SK-N-SH treated with all-trans-retinoic acid at 6 μM for 48 hours (cell line): ENCODE results near the gene UTS2R.

Source experiments
- ARNTL ChIP-seq: fragments of 450-650 bp; formaldehyde crosslinking; IDR thresholded peaks from 2 replicates; pipeline ENCODE4 v1.5.0; 2020; ENCODE audit warnings: low read depth, mild to moderate bottlenecking, moderate library complexity, borderline replicate concordance
- CSDC2 ChIP-seq: fragments of 250-450 bp; sonication (Bioruptor Pico); IDR thresholded peaks from 2 replicates; pipeline ENCODE4 v1.5.0; 2020; ENCODE audit warnings: mild to moderate bottlenecking, moderate library complexity
- ESRRG ChIP-seq: fragments of 250-450 bp; sonication (Bioruptor Pico); IDR thresholded peaks from 2 replicates; pipeline ENCODE4 v1.6.1; 2021; ENCODE audit warnings: mild to moderate bottlenecking
- GLIS3 ChIP-seq: fragments of 250-450 bp; sonication (Bioruptor Pico); IDR thresholded peaks from 2 replicates; pipeline ENCODE4 v1.5.0; 2020; ENCODE audit warnings: mild to moderate bottlenecking, moderate library complexity
- RARB ChIP-seq: fragments of 250-450 bp; sonication (Bioruptor Pico); IDR thresholded peaks from 2 replicates; pipeline ENCODE4 v1.8.0; 2021; ENCODE audit warnings: mild to moderate bottlenecking, moderate library complexity
- TOX ChIP-seq: fragments of 250-450 bp; sonication (Bioruptor Pico); IDR thresholded peaks from 2 replicates; pipeline ENCODE4 v1.8.0; 2021; ENCODE audit warnings: mild to moderate bottlenecking, moderate library complexity, borderline replicate concordance
- ZC3H10 ChIP-seq: fragments of 250-450 bp; sonication (Bioruptor Pico); IDR thresholded peaks from 2 replicates; pipeline ENCODE4 v1.5.1; 2021; ENCODE audit warnings: mild to moderate bottlenecking, moderate library complexity
- ZFP3 ChIP-seq: fragments of 250-450 bp; sonication (Bioruptor Pico); IDR thresholded peaks from 2 replicates; pipeline ENCODE4 v1.5.0; 2020; ENCODE audit warnings: mild to moderate bottlenecking, moderate library complexity
- ZNF565 ChIP-seq: fragments of 450-650 bp; formaldehyde crosslinking; conservative IDR thresholded peaks from 2 replicates; pipeline ENCODE4 v1.5.0; 2020; ENCODE audit warnings: low read depth, mild to moderate bottlenecking, moderate library complexity
- TF ChIP-seq, protein P1 (sequence below): fragments of 250-450 bp; sonication (Bioruptor Pico); IDR thresholded peaks from 2 replicates; pipeline ENCODE4 v1.5.1; 2020; ENCODE audit warnings: low read depth, mild to moderate bottlenecking, moderate library complexity
- TF ChIP-seq, protein P2 (sequence below): fragments of 250-450 bp; sonication (Bioruptor Pico); IDR thresholded peaks from 2 replicates; pipeline ENCODE4 v1.5.0; 2020; ENCODE audit warnings: mild to moderate bottlenecking, moderate library complexity
- TF ChIP-seq, protein P3 (sequence below): fragments of 250-450 bp; sonication (Bioruptor Pico); IDR thresholded peaks from 2 replicates; pipeline ENCODE4 v1.8.0; 2020; ENCODE audit warnings: mild to moderate bottlenecking, moderate library complexity, borderline replicate concordance
- TF ChIP-seq, protein P4 (sequence below): fragments of 250-450 bp; sonication (Bioruptor Pico); IDR thresholded peaks from 2 replicates; pipeline ENCODE4 v1.5.1; 2021; ENCODE audit warnings: mild to moderate bottlenecking, moderate library complexity
- TF ChIP-seq, protein P5 (sequence below): fragments of 250-450 bp; sonication (Bioruptor Pico); IDR thresholded peaks from 2 replicates; pipeline ENCODE4 v1.8.0; 2021; ENCODE audit warnings: low read depth, mild to moderate bottlenecking, moderate library complexity, borderline replicate concordance

DNA sequence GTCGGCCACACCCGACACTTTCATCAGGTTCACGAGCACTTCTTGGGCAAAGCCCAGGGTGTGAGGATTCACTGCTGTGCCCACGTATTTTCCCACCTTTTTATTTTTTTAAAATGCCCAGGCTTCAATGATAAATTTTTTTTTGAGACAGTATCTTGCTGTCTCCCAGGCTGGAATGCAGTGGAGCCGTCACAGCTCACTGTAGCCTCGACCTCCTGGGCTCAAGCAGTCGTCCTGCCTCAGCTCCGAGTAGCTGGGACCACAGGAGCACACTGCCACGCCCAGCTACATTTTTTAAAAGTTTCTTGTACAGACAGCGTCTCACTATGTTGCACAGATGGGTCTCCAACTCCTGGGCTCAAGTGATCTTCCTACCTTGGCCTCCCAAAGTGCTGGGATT lies 17.8 kb downstream of the UTS2R start:
- TF ChIP-seq ZFP3 (no peak), CSDC2 (CRISPR knock-in tag) (no peak), GLIS3 (no peak), ZC3H10 (no peak), ARNTL (CRISPR knock-in tag) (no peak), RARB (no peak), ZNF565 (no peak), TOX (no peak), ESRRG (CRISPR knock-in tag) (no peak)
- TF ChIP-seq, protein P1, sequence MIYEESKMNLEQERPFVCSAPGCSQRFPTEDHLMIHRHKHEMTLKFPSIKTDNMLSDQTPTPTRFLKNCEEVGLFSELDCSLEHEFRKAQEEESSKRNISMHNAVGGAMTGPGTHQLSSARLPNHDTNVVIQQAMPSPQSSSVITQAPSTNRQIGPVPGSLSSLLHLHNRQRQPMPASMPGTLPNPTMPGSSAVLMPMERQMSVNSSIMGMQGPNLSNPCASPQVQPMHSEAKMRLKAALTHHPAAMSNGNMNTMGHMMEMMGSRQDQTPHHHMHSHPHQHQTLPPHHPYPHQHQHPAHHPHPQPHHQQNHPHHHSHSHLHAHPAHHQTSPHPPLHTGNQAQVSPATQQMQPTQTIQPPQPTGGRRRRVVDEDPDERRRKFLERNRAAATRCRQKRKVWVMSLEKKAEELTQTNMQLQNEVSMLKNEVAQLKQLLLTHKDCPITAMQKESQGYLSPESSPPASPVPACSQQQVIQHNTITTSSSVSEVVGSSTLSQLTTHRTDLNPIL: no peak
- TF ChIP-seq, protein P2, sequence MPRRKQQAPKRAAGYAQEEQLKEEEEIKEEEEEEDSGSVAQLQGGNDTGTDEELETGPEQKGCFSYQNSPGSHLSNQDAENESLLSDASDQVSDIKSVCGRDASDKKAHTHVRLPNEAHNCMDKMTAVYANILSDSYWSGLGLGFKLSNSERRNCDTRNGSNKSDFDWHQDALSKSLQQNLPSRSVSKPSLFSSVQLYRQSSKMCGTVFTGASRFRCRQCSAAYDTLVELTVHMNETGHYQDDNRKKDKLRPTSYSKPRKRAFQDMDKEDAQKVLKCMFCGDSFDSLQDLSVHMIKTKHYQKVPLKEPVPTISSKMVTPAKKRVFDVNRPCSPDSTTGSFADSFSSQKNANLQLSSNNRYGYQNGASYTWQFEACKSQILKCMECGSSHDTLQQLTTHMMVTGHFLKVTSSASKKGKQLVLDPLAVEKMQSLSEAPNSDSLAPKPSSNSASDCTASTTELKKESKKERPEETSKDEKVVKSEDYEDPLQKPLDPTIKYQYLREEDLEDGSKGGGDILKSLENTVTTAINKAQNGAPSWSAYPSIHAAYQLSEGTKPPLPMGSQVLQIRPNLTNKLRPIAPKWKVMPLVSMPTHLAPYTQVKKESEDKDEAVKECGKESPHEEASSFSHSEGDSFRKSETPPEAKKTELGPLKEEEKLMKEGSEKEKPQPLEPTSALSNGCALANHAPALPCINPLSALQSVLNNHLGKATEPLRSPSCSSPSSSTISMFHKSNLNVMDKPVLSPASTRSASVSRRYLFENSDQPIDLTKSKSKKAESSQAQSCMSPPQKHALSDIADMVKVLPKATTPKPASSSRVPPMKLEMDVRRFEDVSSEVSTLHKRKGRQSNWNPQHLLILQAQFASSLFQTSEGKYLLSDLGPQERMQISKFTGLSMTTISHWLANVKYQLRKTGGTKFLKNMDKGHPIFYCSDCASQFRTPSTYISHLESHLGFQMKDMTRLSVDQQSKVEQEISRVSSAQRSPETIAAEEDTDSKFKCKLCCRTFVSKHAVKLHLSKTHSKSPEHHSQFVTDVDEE (CRISPR knock-in tag): no peak
- TF ChIP-seq, protein P3, sequence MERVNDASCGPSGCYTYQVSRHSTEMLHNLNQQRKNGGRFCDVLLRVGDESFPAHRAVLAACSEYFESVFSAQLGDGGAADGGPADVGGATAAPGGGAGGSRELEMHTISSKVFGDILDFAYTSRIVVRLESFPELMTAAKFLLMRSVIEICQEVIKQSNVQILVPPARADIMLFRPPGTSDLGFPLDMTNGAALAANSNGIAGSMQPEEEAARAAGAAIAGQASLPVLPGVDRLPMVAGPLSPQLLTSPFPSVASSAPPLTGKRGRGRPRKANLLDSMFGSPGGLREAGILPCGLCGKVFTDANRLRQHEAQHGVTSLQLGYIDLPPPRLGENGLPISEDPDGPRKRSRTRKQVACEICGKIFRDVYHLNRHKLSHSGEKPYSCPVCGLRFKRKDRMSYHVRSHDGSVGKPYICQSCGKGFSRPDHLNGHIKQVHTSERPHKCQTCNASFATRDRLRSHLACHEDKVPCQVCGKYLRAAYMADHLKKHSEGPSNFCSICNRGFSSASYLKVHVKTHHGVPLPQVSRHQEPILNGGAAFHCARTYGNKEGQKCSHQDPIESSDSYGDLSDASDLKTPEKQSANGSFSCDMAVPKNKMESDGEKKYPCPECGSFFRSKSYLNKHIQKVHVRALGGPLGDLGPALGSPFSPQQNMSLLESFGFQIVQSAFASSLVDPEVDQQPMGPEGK (CRISPR knock-in tag): no peak
- TF ChIP-seq, protein P4, sequence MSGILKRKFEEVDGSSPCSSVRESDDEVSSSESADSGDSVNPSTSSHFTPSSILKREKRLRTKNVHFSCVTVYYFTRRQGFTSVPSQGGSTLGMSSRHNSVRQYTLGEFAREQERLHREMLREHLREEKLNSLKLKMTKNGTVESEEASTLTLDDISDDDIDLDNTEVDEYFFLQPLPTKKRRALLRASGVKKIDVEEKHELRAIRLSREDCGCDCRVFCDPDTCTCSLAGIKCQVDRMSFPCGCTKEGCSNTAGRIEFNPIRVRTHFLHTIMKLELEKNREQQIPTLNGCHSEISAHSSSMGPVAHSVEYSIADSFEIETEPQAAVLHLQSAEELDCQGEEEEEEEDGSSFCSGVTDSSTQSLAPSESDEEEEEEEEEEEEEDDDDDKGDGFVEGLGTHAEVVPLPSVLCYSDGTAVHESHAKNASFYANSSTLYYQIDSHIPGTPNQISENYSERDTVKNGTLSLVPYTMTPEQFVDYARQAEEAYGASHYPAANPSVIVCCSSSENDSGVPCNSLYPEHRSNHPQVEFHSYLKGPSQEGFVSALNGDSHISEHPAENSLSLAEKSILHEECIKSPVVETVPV (CRISPR knock-in tag): no peak
- TF ChIP-seq, protein P5, sequence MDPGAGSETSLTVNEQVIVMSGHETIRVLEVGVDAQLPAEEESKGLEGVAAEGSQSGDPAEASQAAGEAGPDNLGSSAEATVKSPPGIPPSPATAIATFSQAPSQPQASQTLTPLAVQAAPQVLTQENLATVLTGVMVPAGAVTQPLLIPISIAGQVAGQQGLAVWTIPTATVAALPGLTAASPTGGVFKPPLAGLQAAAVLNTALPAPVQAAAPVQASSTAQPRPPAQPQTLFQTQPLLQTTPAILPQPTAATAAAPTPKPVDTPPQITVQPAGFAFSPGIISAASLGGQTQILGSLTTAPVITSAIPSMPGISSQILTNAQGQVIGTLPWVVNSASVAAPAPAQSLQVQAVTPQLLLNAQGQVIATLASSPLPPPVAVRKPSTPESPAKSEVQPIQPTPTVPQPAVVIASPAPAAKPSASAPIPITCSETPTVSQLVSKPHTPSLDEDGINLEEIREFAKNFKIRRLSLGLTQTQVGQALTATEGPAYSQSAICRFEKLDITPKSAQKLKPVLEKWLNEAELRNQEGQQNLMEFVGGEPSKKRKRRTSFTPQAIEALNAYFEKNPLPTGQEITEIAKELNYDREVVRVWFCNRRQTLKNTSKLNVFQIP (CRISPR knock-in tag): no peak
